HG02840 (cell line): Measurements from ENCODE around the gene ARFIP1.

Source experiments
- ATAC-seq: cut with Tn5 transposase; IDR thresholded peaks from one replicate; pipeline ENCODE4 v1.9.1; 2021; ENCODE audit warnings: mild to moderate bottlenecking, moderate library complexity, moderate number of reproducible peaks; ENCODE audit not compliant: unreplicated experiment, low FRiP score

Gene ARFIP1

DNA sequence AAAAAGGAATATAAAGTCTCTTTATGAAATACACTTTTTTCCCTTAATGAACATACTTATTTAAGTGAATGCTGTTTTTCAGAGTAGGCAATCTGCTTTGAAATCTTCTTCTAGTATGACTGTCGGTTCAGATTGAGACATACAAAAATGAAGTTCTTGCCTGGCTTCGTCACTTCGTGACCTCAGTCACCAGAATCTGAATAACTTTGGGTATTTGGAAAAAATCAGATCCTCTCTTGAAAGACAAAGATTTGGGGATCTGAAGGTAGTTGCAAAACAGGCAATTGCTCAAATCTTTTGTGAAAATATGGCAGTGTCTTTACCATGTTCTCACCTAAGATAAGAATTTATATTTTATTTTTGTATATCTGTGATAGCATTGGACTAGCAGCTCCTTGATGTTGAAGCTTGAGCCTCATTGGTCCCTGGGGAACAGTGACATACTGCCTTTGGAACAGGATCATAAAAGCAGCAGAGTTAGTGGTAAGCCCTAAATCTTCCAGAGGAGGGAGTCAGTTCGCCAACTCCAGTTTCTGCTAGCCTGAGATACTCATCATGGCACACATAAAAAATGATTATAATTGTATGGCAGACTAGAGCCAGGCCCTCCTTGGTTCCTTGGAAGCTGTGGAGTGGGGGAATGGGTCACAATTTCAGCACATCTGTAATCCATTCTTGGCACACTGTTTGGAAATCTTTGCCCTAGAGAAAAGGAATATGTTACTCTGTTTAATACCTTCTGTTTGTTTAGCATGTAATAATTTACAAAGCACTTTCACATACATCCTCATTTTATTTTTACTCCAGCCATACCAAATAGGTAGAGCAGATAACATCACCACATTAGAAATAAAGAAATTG lies 5.0 kb downstream of the ARFIP1 start:
- no peak for ATAC-seq

- no peak for ATAC-seq
Measured at GRCh38 chr4:152785639-152786615, 6.2 kb downstream of the ARFIP1 start.

DNA sequence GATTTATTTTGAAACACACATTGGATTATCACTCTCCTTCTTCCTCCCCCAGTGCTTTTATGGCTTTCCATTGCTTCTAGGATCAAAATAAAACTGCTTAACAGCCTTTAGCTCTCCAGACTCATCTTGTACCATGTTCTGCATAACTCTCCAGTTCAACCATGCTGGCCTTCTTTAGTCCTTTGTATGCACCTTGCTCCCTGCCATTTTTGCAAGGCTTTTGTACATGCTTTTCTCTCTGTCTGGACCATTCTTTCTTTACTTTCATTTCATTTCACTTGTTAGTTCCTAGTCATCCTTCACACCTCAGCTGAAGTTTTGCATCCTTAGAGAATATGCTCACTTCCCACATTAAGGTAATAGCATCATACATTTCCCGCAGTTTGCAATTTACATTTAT lies 6.9 kb downstream of the ARFIP1 start:
- ATAC-seq, result no peak

DNA sequence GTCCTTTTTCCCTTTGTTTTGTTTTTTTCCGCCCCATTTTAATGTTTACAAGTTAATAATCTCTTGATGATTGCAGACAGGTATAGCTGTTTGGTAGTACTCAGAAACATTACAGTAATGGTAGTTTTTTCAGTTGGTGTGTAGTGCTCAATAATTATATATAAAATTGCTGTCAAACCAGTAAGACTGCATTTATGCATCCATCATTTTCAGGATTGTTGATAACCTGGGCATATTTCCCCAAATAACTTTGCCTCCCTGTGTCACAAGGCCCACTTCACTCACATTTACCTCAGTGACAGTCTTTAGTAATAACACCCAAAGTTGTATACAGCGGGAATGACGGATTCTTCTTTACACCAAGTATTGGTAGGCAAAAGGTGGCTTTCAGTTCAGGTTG lies 16.1 kb downstream of the ARFIP1 start:
- ATAC-seq, result no peak

DNA sequence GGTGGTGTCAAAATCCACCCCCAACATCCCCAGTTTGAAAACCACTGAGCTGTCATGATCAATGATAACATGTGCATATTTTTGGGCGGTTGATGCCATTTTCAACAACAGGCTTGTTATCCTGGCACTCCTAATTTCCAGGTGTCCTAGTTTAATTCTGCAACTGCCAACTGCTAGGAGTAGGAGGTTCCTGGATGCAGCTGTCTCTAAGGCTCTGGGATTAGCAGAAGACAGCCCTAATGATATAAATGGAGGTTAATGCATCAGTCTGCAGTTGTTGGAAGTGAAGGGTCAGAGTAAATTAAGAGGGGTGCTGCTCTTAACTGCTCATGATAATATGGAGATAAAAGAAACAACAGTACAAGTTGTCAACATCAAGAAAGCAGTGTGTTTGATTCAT lies 23.8 kb downstream of the ARFIP1 start:
- ATAC-seq, result no peak

GRCh38 chr4:152805071-152805650 lies 25.4 kb downstream of the ARFIP1 start:
- ATAC-seq, result no peak

DNA sequence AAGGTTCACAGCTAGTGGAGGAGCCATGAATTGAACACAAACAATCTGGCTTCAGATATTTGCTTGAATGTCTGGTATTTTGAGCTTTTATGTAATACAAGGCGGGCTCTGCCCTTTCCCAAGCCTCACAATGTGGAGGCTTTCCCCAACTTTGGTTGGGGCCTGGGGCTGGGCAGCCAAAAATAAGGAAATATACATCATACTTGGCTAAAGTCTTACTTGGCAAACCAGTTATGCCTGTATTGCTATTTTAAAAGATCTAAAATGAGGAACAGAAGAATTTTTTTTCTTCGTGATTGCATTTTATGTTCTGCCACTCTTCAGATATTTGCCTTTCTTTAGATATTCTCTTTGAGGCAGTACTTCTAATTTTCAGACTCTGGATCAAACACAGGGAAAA lies 26.1 kb downstream of the ARFIP1 start:
- ATAC-seq, result no peak

DNA sequence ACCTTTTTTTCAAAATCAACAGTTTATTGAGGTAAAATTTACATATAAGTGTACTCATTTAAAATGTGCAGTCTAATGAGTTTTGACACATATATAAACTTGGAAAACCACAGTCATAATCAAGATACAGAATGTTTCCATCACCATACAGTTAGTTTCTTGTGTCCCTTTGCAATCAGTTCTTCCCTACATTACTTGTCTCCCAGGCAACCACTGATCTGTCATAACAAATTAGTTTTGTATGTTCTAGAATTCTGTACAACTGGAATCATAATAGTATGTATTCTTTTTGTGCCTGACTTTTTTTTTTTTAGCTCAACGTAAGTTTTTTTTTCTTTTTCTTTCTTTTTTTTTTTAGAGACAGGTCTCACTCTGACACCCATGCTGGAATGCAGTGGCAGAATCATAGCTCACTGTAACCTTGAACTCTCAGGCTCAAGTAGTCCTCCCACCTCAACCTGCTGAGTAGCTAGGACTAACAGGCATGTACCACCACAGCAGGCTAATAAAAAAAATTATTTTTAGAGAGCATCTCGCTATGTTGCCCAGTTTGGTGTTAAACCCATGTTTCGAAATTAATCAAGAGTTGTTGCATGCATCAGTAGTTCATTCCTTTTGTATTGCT lies 26.9 kb downstream of the ARFIP1 start:
- ATAC-seq, result no peak

DNA sequence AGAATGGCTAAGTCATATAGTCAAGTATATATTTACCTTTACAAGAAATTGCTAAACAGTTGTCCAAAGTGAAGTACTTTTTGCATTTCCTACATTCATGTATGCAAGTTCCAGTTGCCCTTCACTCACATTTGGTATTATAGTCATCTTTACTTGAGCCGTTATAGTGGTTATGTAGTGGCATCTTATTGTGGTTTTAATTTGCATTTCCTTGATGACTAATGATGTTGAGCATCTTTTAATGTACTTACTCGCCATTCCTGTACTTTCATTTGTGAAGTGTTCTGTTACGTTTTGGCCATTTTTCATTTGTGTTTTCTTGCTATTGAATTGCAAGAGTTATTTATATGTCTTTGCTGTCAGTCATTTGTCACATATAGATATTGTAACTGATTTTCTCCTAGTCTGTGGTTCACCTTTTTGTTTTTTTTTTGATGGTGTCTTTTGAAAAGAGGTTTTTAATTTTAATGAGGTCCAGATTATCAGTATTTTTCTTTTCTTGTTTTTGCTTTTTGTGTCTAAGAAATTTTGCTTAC lies 27.6 kb downstream of the ARFIP1 start:
- no peak for ATAC-seq

DNA sequence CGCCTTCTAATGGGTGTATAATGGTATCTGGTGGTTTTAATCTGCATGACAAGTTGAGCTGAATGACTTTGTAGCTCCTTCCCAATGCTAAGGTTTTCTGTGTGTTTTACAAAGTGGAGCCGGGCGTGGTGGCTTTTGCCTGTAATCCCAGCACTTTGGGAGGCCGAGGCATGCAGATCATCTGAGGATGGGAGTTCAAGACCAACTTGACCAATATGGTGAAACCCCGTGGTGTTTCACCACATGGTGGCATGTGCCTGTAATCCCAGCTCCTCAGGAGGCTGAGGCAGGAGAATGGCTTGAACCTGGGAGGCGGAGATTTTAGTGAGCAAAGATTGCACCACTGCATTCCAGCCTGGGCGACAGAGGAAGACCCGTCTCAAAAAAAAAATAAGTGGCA lies 28.9 kb downstream of the ARFIP1 start:
- no peak for ATAC-seq

- ATAC-seq, result no peak
Measured at GRCh38 chr4:152810715-152811287, 31.0 kb downstream of the ARFIP1 start.

- no peak for ATAC-seq
Measured at GRCh38 chr4:152815078-152815477, 35.3 kb downstream of the ARFIP1 start.

DNA sequence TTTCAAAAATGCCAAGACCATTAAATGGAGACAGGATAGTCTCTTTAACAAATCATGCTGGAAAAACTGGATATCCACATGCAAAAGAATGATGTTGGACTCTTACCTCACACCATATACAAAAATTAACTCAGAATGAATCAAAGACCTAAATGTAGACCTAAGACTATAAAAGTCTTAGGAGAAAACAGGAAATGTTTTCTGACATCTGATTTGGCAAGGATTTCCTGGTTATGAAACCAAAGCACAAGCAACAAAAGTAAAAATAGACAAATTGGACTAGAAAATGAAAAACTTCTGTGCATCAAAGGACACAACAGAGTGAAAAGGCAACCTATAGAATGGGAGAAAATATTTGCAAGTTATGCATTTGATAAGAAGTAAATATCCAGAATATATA lies 37.6 kb downstream of the ARFIP1 start:
- ATAC-seq, result no peak

DNA sequence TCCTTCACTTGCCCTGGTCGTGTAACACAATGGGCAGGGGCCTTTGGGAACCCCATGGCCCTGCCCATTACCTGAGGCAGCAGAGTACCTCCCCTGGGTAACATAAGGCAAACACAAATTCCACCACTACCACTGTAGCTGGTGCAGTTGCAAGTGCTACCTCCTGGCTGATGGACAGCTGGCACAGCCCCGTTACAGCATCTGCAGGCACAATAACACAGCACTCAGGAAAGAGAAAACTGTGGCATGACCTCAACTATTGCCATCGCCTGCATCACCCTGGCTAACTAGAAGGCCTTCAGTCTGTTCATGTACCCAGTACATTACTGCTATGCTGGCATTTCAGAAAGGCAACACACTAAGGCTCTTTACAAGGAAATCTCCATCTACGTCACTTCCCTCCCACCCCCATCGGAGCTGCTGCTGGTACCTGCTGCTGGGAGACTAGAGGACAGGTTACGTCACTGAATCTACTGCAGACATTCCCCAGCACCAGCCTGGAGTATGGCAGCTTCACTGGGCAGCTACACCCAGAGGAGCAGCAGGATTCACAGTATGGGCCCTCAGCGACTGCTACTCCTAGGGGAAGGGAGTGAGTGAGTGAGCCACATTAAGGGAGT lies 39.4 kb downstream of the ARFIP1 start:
- no peak for ATAC-seq

- no peak for ATAC-seq
Measured at GRCh38 chr4:152820073-152820472, 40.3 kb downstream of the ARFIP1 start.

GRCh38 chr4:152822323-152822722 lies 42.6 kb downstream of the ARFIP1 start:
- no peak for ATAC-seq

DNA sequence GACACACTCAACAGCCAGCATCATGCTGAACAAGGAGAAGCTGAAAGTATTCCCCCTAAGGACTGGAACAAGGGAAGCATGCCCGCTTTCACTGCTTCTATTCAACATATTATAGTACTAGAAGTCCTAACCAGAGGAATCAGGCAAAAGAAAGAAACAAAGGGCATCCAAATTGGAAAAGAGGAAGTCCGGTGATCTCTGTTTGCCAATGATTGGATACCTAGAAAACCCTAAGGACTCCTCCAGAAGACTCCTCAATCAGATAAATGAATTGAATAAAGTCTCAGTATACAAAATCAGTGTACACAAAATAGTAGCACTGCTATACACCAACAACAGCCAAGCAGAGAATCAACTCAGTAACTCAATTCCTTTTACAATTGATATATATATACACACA lies 44.8 kb downstream of the ARFIP1 start:
- no peak for ATAC-seq

DNA sequence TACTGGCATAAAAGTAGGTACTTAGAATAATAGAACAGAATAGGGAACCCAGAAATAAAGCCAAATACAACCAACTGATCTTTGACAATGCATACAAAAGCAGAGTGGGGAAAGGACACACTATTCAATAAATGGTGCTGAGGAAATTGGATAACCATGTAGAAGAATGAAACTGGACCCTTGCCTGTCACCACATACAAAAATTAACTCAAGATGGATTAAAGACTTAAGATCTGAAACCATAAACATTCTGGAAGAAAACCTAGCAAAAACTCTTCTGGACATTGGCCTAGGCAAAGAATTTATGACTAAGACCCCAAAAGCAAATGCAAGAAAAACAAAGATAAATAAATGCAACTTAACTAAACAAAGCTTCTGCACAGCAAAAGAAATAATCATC lies 45.6 kb downstream of the ARFIP1 start:
- no peak for ATAC-seq

GRCh38 chr4:152828122-152828521 lies 48.4 kb downstream of the ARFIP1 start:
- no peak for ATAC-seq

DNA sequence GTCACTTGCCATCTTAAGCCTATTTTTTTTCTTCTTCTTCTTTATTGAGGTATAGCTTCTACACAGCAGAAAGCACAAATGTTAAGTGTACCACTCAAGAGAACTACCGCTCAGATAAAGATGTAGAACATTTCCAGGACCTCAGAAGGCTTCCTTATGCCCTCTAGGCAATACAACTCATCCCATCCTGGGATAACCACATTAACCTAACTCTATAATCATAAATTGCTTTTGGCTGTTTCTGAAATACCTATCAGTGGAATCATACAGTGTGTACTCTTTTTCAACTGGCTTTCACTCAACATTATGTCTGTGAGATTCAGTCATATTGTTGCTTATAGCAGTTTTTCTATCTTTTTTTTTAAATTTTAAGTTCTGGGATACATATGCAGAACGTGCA lies 51.7 kb downstream of the ARFIP1 start:
- no peak for ATAC-seq
